Measurements from ENCODE around the gene AVPR2.
A peak's percentile ranks its signal among the peaks of the same experiment; 100 is the strongest.

Gene AVPR2

GRCh38 chrX:153886915-153887314 lies 17.6 kb upstream of the AVPR2 start:
- no peak for DNase-seq

DNA sequence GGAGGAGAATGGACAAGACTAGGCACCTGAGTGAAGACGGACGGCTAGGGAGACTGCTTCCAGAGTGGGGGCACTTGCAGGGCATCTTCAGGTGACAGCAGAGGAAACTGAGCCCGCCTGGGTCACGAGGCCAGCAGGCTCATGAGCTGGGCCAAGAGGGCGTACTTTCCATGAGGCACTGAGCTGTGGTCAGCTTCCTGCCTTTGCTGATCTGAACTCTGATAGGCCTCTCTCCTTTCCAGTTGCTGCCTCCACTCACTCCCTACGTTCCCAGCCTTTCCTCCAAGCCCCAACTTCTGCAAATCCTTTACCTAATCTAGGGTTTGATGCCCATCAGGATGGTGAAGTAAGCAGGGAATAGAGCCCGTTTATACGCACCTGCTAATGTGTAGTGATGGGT lies 17.1 kb upstream of the AVPR2 start:
- no peak for DNase-seq

GRCh38 chrX:153888344-153888743 lies 16.1 kb upstream of the AVPR2 start:
- DNase-seq, result no peak

DNA sequence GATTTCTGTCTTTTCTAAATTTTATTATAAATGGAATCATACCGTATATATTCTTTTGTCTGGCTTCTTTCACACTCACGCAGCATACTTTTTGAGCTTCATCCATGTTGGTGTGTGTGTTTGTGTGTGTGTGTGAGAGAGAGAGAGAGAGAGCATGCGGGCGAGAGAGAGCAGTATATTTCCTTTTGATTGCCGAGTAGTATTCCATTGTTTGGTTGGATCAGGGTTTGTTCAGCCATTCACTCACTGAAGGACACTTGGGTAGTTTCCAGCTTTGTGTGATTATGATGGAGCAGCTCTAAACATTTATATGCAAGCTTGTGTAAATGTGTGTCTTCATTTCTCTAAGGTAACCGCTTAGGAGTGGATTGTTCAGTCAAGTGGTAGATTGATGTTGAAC lies 15.3 kb upstream of the AVPR2 start:
- DNase-seq, result no peak

- DNase-seq, result no peak
Measured at GRCh38 chrX:153897899-153898298, 6.6 kb upstream of the AVPR2 start.

GRCh38 chrX:153900831-153901752 lies 3.4 kb upstream of the AVPR2 start:
- DNase-seq, result peak; percentile 42

GRCh38 chrX:153901753-153902140 lies 2.7 kb upstream of the AVPR2 start:
- no peak for DNase-seq

DNA sequence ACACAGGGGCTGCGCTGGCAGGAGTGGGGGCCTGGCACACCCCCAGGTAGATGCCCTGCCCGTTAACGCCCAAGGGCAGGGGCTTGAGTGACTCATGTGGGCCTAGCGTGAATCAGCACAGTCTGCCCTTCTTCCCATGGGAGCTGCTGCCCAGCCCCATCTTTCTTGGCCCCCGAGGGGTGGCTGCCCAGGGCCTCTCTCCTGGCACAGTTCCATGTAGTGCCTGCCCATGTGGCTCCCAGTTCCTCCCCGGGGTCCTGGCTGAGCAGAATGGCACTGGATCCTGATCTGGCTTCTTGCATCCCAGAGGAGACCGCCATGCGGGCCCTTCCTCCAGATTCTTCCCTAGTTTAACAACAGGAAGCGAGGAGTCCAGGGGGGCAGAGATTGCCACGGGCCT lies 2.1 kb upstream of the AVPR2 start:
- DNase-seq, result no peak

DNA sequence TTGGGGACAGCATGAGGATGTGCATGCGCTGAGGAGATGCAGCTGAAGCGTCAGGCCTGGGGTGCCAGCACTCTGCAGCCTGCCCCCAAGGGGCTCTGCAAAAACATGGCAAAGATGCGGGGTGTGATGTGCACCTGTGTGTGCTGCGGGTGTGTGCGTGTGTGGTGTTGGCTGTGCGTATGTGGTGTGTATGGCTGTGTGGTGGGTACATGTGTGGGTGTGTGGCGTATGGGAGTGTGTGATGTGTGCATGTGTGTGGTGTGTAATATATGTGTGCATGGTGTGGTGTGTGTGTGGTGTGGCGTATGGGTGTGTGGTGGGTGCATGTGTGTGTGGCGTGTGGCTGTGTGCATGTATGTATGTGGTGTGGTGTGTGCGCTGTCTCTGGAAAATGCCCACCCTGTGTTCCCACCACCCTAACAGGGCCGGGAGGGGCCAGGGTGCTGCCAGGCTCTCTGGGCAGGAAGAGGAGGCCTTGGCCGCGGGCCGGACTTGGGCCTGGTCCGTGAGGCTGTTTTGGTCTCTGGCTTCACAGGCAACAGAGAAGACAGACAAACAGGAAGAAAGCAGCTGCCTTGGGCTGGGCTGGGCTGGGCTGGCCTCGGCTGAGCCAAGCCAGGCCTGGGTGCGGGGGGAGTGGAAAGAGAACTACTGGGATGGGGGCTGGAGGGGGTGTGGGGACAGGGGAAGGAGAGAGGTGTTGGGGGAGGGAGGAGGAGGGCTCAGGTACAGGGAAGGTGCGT lies 1.1 kb upstream of the AVPR2 start:
- DNase-seq, result no peak

DNA sequence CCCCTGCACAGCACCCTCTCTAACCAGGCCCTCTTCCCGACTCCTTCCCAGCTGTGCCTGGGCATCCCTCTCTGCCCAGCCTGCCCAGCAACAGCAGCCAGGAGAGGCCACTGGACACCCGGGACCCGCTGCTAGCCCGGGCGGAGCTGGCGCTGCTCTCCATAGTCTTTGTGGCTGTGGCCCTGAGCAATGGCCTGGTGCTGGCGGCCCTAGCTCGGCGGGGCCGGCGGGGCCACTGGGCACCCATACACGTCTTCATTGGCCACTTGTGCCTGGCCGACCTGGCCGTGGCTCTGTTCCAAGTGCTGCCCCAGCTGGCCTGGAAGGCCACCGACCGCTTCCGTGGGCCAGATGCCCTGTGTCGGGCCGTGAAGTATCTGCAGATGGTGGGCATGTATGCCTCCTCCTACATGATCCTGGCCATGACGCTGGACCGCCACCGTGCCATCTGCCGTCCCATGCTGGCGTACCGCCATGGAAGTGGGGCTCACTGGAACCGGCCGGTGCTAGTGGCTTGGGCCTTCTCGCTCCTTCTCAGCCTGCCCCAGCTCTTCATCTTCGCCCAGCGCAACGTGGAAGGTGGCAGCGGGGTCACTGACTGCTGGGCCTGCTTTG lies 1.1 kb downstream of the AVPR2 start:
- DNase-seq, result no peak

DNA sequence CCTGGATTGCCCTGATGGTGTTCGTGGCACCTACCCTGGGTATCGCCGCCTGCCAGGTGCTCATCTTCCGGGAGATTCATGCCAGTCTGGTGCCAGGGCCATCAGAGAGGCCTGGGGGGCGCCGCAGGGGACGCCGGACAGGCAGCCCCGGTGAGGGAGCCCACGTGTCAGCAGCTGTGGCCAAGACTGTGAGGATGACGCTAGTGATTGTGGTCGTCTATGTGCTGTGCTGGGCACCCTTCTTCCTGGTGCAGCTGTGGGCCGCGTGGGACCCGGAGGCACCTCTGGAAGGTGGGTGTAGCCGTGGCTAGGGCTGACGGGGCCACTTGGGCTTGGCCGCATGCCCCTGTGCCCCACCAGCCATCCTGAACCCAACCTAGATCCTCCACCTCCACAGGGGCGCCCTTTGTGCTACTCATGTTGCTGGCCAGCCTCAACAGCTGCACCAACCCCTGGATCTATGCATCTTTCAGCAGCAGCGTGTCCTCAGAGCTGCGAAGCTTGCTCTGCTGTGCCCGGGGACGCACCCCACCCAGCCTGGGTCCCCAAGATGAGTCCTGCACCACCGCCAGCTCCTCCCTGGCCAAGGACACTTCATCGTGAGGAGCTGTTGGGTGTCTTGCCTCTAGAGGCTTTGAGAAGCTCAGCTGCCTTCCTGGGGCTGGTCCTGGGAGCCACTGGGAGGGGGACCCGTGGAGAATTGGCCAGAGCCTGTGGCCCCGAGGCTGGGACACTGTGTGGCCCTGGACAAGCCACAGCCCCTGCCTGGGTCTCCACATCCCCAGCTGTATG lies 1.8 kb downstream of the AVPR2 start:
- DNase-seq, result no peak

- DNase-seq, result no peak
Measured at GRCh38 chrX:153907456-153907855, 3.0 kb downstream of the AVPR2 start.

DNA sequence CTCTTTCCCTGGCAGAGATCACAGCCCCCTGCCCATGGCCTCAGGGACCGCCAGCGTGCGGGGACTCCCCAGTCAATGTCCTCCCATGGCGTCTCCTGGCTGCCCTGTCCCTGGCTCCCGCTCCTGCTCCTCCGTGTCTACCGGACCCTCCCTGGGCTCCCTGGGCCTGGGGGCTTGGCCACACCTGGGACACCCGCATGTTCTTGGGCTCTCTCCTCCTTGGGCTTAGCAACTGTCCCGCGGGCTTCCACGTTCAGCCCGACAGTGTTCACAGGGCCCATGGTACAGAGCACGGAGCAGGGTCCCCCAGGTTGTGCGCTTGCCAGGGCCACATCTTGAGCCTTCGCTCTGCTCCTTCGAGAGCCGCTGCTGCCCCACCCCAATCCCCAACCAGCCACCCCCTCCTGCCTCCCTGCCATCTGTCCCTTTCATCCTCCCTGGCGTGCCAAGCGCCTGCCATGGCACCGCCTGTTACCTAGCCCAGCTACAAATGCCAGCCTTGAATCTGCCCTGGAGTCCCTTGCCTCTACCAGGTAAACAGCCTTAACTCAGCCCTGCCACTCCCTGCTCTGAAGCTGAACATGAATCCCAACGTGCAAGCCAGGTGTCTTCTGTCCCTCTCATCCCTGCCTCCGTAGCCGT lies 3.9 kb downstream of the AVPR2 start:
- DNase-seq, result no peak

GRCh38 chrX:153909024-153909979 lies 4.8 kb downstream of the AVPR2 start:
- no peak for DNase-seq

DNA sequence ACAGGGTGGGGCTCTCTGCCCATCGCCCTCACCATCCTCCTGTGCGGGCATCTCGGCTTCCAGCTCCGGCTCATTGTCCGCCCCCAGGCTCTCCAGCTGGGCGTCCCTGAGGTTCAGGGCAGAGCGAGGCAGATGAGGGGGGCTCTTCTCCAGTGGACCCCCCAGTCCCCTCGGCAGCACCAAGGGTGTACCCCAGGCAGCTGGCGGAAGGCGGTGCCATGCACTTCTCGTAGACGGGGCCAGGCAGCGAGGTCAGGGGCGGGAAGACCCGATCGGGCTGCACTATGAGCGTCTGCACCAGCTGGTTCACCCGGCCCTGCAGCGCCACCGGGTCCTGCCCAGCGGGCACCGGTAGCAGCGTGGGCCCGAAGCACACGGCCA lies 5.5 kb downstream of the AVPR2 start:
- no peak for DNase-seq

DNA sequence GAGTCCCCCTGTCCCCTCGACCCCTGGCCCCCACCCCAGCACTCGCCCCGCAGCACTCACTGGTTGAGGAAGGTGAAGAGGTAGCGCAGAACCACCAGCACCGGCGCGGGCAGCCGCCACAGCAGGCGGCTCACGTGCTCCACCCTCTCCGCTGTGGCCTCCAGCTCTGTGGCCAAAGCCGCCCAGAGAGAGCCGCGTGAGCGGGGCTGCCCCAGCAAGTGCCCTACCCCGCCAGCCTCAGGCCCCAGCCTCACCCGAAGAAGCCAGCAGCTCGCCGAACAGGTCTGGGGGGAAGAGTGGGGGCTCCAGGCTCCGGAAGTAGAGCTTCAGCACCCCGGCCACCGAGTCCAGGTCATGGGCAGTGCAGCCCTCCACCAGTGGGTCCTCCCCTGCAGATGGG lies 6.0 kb downstream of the AVPR2 start:
- no peak for DNase-seq

GRCh38 chrX:153911798-153912197 lies 7.3 kb downstream of the AVPR2 start:
- DNase-seq, result no peak

DNA sequence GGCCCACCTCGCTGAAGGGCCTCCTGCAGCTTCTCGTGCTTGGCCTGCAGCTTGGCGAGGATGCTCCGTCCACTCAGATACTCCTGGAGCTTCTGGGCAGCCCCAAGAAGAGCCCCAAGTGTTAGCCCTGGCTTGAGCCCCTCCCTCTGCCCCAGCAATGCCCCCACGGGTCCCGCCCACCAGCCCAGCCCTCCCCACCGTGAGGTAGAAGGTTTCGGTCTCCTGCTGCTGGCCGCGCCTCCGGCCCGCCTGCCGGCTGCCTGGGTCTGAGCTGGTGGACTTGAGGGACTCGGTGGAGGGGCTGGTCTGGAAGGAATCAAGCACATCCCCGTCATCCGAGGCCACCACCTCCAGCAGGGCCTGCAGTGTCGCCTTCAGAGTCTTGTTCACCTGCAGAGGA lies 8.7 kb downstream of the AVPR2 start:
- DNase-seq, result no peak

- DNase-seq, result no peak
Measured at GRCh38 chrX:153913701-153914100, 9.2 kb downstream of the AVPR2 start.

DNA sequence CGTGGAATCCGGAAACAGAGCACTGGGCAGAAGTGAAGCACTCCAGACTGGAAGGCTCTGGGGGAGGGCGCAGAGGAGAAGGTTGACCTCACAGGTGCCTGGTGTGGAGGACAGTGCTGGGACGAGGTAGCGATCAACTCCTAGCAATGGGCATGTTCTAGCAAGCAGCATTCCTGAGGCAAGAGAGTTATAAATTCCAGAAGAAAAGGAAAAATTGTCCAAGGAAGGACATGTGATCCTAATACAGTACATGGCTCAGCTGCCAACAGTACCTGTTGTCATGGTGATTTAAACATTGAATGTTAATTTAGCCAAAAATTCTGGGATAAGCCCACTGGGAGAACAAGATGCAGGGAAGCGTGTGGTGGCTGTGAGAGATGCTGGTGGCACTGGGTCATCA lies 13.4 kb downstream of the AVPR2 start:
- DNase-seq, result no peak

GRCh38 chrX:153919281-153919680 lies 14.8 kb downstream of the AVPR2 start:
- no peak for DNase-seq

All from activated effector memory CD4-positive, alpha-beta T cell treated with Interleukin-2 at 50 U/mL for 16 hours (primary cell).